BLaER1 (cell line): Measurements from ENCODE around the gene GPR55.
"Not testable (repeated sequence)": the region's sequence is repeated elsewhere in the genome, so short reads cannot be mapped to it uniquely, and the experiment has no call there.

ENCODE experiments used
- H3K27ac ChIP-seq: shearing (Covaris generic); formaldehyde crosslinking; 2 replicates; pipeline ENCODE4 v1.8.1; 2022
- H3K27me3 ChIP-seq: shearing (Covaris generic); formaldehyde crosslinking; 2 replicates; pipeline ENCODE4 v1.8.1; 2022
- H3K36me3 ChIP-seq: shearing (Covaris generic); formaldehyde crosslinking; 2 replicates; pipeline ENCODE4 v1.8.1; 2022
- H3K4me1 ChIP-seq: shearing (Covaris generic); formaldehyde crosslinking; 2 replicates; pipeline ENCODE4 v1.8.1; 2022
- H3K4me2 ChIP-seq: shearing (Covaris generic); formaldehyde crosslinking; 2 replicates; pipeline ENCODE4 v1.8.1; 2022
- H3K4me3 ChIP-seq: shearing (Covaris generic); formaldehyde crosslinking; 2 replicates; pipeline ENCODE4 v1.8.1; 2022
- H3K9ac ChIP-seq: shearing (Covaris generic); formaldehyde crosslinking; 2 replicates; pipeline ENCODE4 v1.8.1; 2022
- H3K9me3 ChIP-seq: shearing (Covaris generic); formaldehyde crosslinking; 2 replicates; pipeline ENCODE4 v1.8.1; 2022
- H4K20me1 ChIP-seq: shearing (Covaris generic); formaldehyde crosslinking; 2 replicates; pipeline ENCODE4 v1.8.1; 2022
- Cebpa-rat ChIP-seq: shearing (Covaris generic); IDR thresholded peaks from 2 replicates; pipeline ENCODE4 v1.8.1; 2022

Gene GPR55

GRCh38 chr2:230924470-230925341 is at the start of gene GPR55:
Gene GPR55 (minus strand): TSS chr2:230925242. CDS start chr2:230910962, 14,280 bp downstream.
- peak within 1 kb of the TSS; percentile 29 for H3K4me2 ChIP-seq
- H3K27me3 ChIP-seq = no peaks in the 10 kb centered on the region
- H4K20me1 ChIP-seq = no peaks in the 10 kb centered on the region
- no peak for TF ChIP-seq Cebpa-rat
- no peaks in the 10 kb centered on the region for H3K9me3 ChIP-seq
- H3K36me3 ChIP-seq = no peaks in the 10 kb centered on the region
- no peak within 1 kb of the TSS for H3K9ac ChIP-seq
- H3K4me3 ChIP-seq = no peak within 1 kb of the TSS
- H3K4me1 ChIP-seq = peaks cover 19% of the 10 kb centered on the region
- H3K27ac ChIP-seq = no peak within 1 kb of the TSS

- H3K4me1 ChIP-seq = peaks cover 40% of the 10 kb centered on the region
- H3K36me3 ChIP-seq = no peaks in the 10 kb centered on the region
- no peaks in the 10 kb centered on the region for H3K9me3 ChIP-seq
- TF ChIP-seq Cebpa-rat = no peak
- H3K4me3 ChIP-seq = no peak overlapping the region
- no peak overlapping the region for H3K27ac ChIP-seq
- no peak overlapping the region for H3K9ac ChIP-seq
- H4K20me1 ChIP-seq = no peaks in the 10 kb centered on the region
- H3K27me3 ChIP-seq = no peaks in the 10 kb centered on the region
- H3K4me2 ChIP-seq = peak overlapping the region; percentile 63
These were observed 49.3 kb upstream of the GPR55 start for GRCh38 chr2:230974096-230974913.

GRCh38 chr2:230972046-230972445 is 47.0 kb upstream of the GPR55 start:
- H3K9me3 ChIP-seq = no peaks in the 10 kb centered on the region
- TF ChIP-seq Cebpa-rat = no peak
- no peaks in the 10 kb centered on the region for H4K20me1 ChIP-seq
- H3K36me3 ChIP-seq = no peaks in the 10 kb centered on the region
- no peak overlapping the region for H3K9ac ChIP-seq
- H3K4me2 ChIP-seq = no peak overlapping the region
- no peak overlapping the region for H3K27ac ChIP-seq
- no peaks in the 10 kb centered on the region for H3K27me3 ChIP-seq
- no peak overlapping the region for H3K4me3 ChIP-seq
- peaks cover 42% of the 10 kb centered on the region for H3K4me1 ChIP-seq

- Histone ChIP-seq H3K9ac (no peak overlapping the region), H3K4me3 (no peak overlapping the region), H3K36me3 (no peaks in the 10 kb centered on the region), H3K27ac (no peak overlapping the region), H4K20me1 (no peaks in the 10 kb centered on the region), H3K27me3 (no peaks in the 10 kb centered on the region), H3K4me1 (peaks cover 18% of the 10 kb centered on the region), H3K4me2 (no peak overlapping the region), H3K9me3 (peaks cover under 1% of the 10 kb centered on the region; the same call in 1 of the 2 replicates)
- no peak for TF ChIP-seq Cebpa-rat
These were observed 44.6 kb upstream of the GPR55 start for GRCh38 chr2:230969659-230970015.

- H3K4me3 ChIP-seq = no peak overlapping the region
- H3K4me1 ChIP-seq = peaks cover 12% of the 10 kb centered on the region
- H3K36me3 ChIP-seq = no peaks in the 10 kb centered on the region
- no peak overlapping the region for H3K9ac ChIP-seq
- peaks cover 6% of the 10 kb centered on the region for H3K9me3 ChIP-seq
- TF ChIP-seq Cebpa-rat = no peak
- no peak overlapping the region for H3K4me2 ChIP-seq
- H4K20me1 ChIP-seq = no peaks in the 10 kb centered on the region
- no peaks in the 10 kb centered on the region for H3K27me3 ChIP-seq
- H3K27ac ChIP-seq = no peak overlapping the region
These were observed 44.0 kb upstream of the GPR55 start for GRCh38 chr2:230968921-230969658.

- not testable (repeated sequence) for H3K36me3 ChIP-seq, H3K27me3 ChIP-seq, H4K20me1 ChIP-seq, H3K27ac ChIP-seq, H3K4me3 ChIP-seq, H3K4me2 ChIP-seq, H3K9ac ChIP-seq, H3K4me1 ChIP-seq
- peaks cover 14% of the 10 kb centered on the region for H3K9me3 ChIP-seq
These were observed 43.3 kb upstream of the GPR55 start for GRCh38 chr2:230968314-230968713.

GRCh38 chr2:230967113-230967512 is 42.1 kb upstream of the GPR55 start:
- H3K9me3 ChIP-seq = peaks cover 22% of the 10 kb centered on the region
- no peak for TF ChIP-seq Cebpa-rat
- peaks cover 5% of the 10 kb centered on the region; the same call in 1 of the 2 replicates for H3K4me1 ChIP-seq

GRCh38 chr2:230964136-230964730 is 39.2 kb upstream of the GPR55 start:
- H3K36me3 ChIP-seq = no peaks in the 10 kb centered on the region
- no peak overlapping the region for H3K27ac ChIP-seq
- TF ChIP-seq Cebpa-rat = no peak
- no peaks in the 10 kb centered on the region for H3K27me3 ChIP-seq
- H4K20me1 ChIP-seq = no peaks in the 10 kb centered on the region
- H3K9me3 ChIP-seq = peaks cover 22% of the 10 kb centered on the region
- H3K4me2 ChIP-seq = no peak overlapping the region
- no peak overlapping the region for H3K4me3 ChIP-seq
- H3K9ac ChIP-seq = no peak overlapping the region
- H3K4me1 ChIP-seq = peaks cover 3% of the 10 kb centered on the region; the same call in 1 of the 2 replicates

More at GRCh38 chr2:230967113-230967512, 42.1 kb upstream of the GPR55 start:
- no peaks in the 10 kb centered on the region for H3K36me3 ChIP-seq
- no peaks in the 10 kb centered on the region for H3K27me3 ChIP-seq
- no peak overlapping the region for H3K27ac ChIP-seq
- no peaks in the 10 kb centered on the region for H4K20me1 ChIP-seq
- no peak overlapping the region for H3K4me2 ChIP-seq
- no peak overlapping the region for H3K9ac ChIP-seq
- H3K4me3 ChIP-seq = no peak overlapping the region

- peaks cover 26% of the 10 kb centered on the region for H3K9me3 ChIP-seq
- H3K4me3 ChIP-seq = no peak overlapping the region
- no peak for TF ChIP-seq Cebpa-rat
- no peaks in the 10 kb centered on the region for H4K20me1 ChIP-seq
- H3K4me2 ChIP-seq = no peak overlapping the region
- H3K9ac ChIP-seq = no peak overlapping the region
- H3K36me3 ChIP-seq = no peaks in the 10 kb centered on the region
- no peaks in the 10 kb centered on the region for H3K4me1 ChIP-seq
- H3K27me3 ChIP-seq = peaks cover 26% of the 10 kb centered on the region
- no peak overlapping the region for H3K27ac ChIP-seq
These were observed 36.0 kb upstream of the GPR55 start for GRCh38 chr2:230961091-230961491.
